Tibial artery (tissue), 4 donors: Measurements from ENCODE around the gene TMEM242.

Source experiments
- DNase-seq, 2 donors: peaks; one replicate each; pipeline ENCODE4 v3.0.0-alpha.2; 2019
- H3K27ac ChIP-seq, 2 donors: fragments of 200-600 bp; sonication (generic) in 1 of 2; 1 replicate in 1 of 2; 2 replicates in 1 of 2; pipeline ENCODE4 v1.5.1; 2018 to 2019; ENCODE audit warnings: mild to moderate bottlenecking in 1 of 2
- H3K27me3 ChIP-seq, 2 donors: fragments of 200-600 bp; sonication (generic) in 1 of 2; one replicate each; pipeline versions ENCODE4 v1.5.1 to v1.6.0; 2016 to 2019
- H3K36me3 ChIP-seq, 3 donors: fragments of 200-600 bp; sonication (generic) in 2 of 3; one replicate each; pipeline ENCODE4 v1.5.1; 2016 to 2019; ENCODE audit warnings: mild to moderate bottlenecking in 2 of 3
- H3K4me1 ChIP-seq, 4 donors: fragments of 200-600 bp; sonication (generic) in 2 of 4; 1 replicate in 3 of 4; 2 replicates in 1 of 4; pipeline ENCODE4 v1.5.1; 2016 to 2019
- H3K4me3 ChIP-seq, 2 donors: fragments of 200-600 bp; sonication (generic) in 1 of 2; 1 replicate in 1 of 2; 2 replicates in 1 of 2; pipeline ENCODE4 v1.5.1; 2018 to 2019; ENCODE audit warnings: mild to moderate bottlenecking in 2 of 2
- H3K9me3 ChIP-seq, 3 donors: fragments of 200-600 bp; sonication (generic) in 1 of 3; one replicate each; pipeline ENCODE4 v1.5.1; 2016 to 2019
- CTCF ChIP-seq, 2 experiments: fragments of 200-600 bp in 1 of 2; fragments of 450-650 bp in 1 of 2; IDR thresholded peaks; one replicate each; pipeline ENCODE4 v1.5.1; 2017 to 2019; ENCODE audit warnings: antibody characterized with exemption in 2 of 2, mild to moderate bottlenecking in 1 of 2, moderate library complexity in 1 of 2
- intact Hi-C: fragments of 100-400 bp; cut with DNase I; formaldehyde crosslinking; loops from one replicate; pipeline ENCODE4 v1.15.0; 2023; ENCODE audit warnings: low total_unique reads

TMEM242 gene

GRCh38 chr6:157323255-157323965 is at the start of gene TMEM242:
TSS of gene TMEM242 (minus strand) at chr6:157323519. CDS start at chr6:157323499, 20 bp downstream.
- Histone ChIP-seq H3K36me3 (peaks cover 0 to 7% (median 5%) of the 10 kb centered on the region in 3 donors), H3K9me3 (no peaks in the 10 kb centered on the region), H3K27ac (peak within 1 kb of the TSS; percentile 95), H3K4me1 (peaks cover 0 to 36% (median 16%) of the 10 kb centered on the region in 4 donors), H3K27me3 (no peaks in the 10 kb centered on the region), H3K4me3 (peak within 1 kb of the TSS; percentile 63 to 79)
- DNase-seq, result peak; percentile 91 to 93
- intact Hi-C loops, result loop anchor here (5.0 kb wide), 3 partner anchors 54 to 764 kb away; no protein-coding TSS in a partner anchor
- TF ChIP-seq CTCF (IDR thresholded peaks at IDR 0.05), result peak; percentile 36

GRCh38 chr6:157372501-157373280 is 49.4 kb upstream of the TMEM242 start:
- H3K4me1 ChIP-seq, result no peaks in the 10 kb centered on the region
- TF ChIP-seq CTCF (IDR thresholded peaks at IDR 0.05), result no peak
- intact Hi-C loops, result no loop called here
- no peaks in the 10 kb centered on the region for H3K9me3 ChIP-seq
- no peak for DNase-seq
- H3K4me3 ChIP-seq, result no peak overlapping the region
- no peaks in the 10 kb centered on the region for H3K36me3 ChIP-seq
- no peak overlapping the region for H3K27ac ChIP-seq
- H3K27me3 ChIP-seq, result no peaks in the 10 kb centered on the region

- Histone ChIP-seq H3K36me3 (no peaks in the 10 kb centered on the region), H3K4me1 (no peaks in the 10 kb centered on the region), H3K9me3 (no peaks in the 10 kb centered on the region), H3K27me3 (peaks cover 0 to 5% of the 10 kb centered on the region in 2 donors), H3K27ac (no peak overlapping the region), H3K4me3 (no peak overlapping the region)
- no peak for DNase-seq
- intact Hi-C loops, result no loop called here
- TF ChIP-seq CTCF (IDR thresholded peaks at IDR 0.05), result no peak
Observed at GRCh38 chr6:157370755-157371154, 47.4 kb upstream of the TMEM242 start.

- H3K9me3 ChIP-seq, result no peaks in the 10 kb centered on the region
- H3K4me3 ChIP-seq, result no peak overlapping the region
- no peak overlapping the region for H3K27ac ChIP-seq
- intact Hi-C loops, result no loop called here
- no peak for DNase-seq
- TF ChIP-seq CTCF (IDR thresholded peaks at IDR 0.05), result no peak
- no peaks in the 10 kb centered on the region for H3K4me1 ChIP-seq
- H3K27me3 ChIP-seq, result peaks cover 0 to 5% of the 10 kb centered on the region in 2 donors
- H3K36me3 ChIP-seq, result no peaks in the 10 kb centered on the region
Observed at GRCh38 chr6:157368359-157369049, 45.2 kb upstream of the TMEM242 start.

- Histone ChIP-seq H3K27me3 (peaks cover 0 to 5% of the 10 kb centered on the region in 2 donors), H3K9me3 (no peaks in the 10 kb centered on the region), H3K27ac (no peak overlapping the region), H3K4me1 (no peaks in the 10 kb centered on the region), H3K36me3 (no peaks in the 10 kb centered on the region), H3K4me3 (no peak overlapping the region)
- no peak for TF ChIP-seq CTCF (IDR thresholded peaks at IDR 0.05)
- DNase-seq, result no peak
- intact Hi-C loops, result no loop called here
Observed at GRCh38 chr6:157366648-157367047, 43.3 kb upstream of the TMEM242 start.
